ENCODE measurements around the gene CEND1. TPM values are rescaled to one million over a fixed set of nuclear protein-coding genes. Genes with fewer than 3 reads are reported as not detected.

Gene CEND1
- total RNA-seq (not detected in 2 replicates), polyA plus RNA-seq (0.39 TPM in 1 of 2 replicates, not detected in the other)

DNA sequence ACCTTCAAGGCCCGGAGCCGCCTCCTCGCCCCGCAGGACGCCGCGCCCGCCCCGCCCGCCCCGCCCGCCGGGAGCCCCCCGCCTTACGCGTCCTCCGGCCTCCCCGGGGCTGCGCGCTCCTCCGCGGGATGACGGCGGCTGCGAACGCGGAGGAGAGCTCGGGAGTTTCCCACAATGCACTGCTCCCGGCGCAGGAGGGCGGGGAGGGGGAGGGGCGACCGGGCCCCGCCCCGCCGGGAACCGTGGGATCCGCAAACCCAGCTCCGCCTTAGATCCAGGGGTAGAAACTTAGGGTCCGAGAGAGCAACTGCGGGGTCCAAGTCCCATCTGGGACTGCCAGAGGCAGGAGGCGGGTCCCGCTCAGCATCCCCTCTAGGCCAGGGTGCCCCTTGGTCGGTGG is at the start of gene CEND1:
CEND1 (minus strand) TSS at position 148 of the 400 bp plus-strand sequence. CDS start 1,514 bp downstream, outside the sequence.
- Histone ChIP-seq H3K36me3 (replicated peaks; ENCODE audit: insufficient read depth, low read depth) (no peaks in the 10 kb centered on the region), H3K27ac (no peak within 1 kb of the TSS), H3K79me2 (no peaks in the 10 kb centered on the region), H3K4me1 (ENCODE audit: insufficient read depth) (no peaks in the 10 kb centered on the region), H3K9me3 (ENCODE audit: low read depth) (no peaks in the 10 kb centered on the region), H3K4me2 (peak within 1 kb of the TSS; percentile 17), H3K4me3 (no peak within 1 kb of the TSS), H3K9me2 (replicated peaks; ENCODE audit: insufficient read depth) (no peaks in the 10 kb centered on the region), H4K20me1 (ENCODE audit: insufficient read depth, poor library complexity, severe bottlenecking) (no peaks in the 10 kb centered on the region), H3K27me3 (no peaks in the 10 kb centered on the region), H2AFZ (no peak within 1 kb of the TSS)
- no peak for DNase-seq (ENCODE audit: low spot score)
- WGBS (ENCODE audit: low lambda C conversion rate, missing lambda C conversion rate) = 19% methylated on average over 29 of the region's 44 CpGs
- TF ChIP-seq, protein P1, sequence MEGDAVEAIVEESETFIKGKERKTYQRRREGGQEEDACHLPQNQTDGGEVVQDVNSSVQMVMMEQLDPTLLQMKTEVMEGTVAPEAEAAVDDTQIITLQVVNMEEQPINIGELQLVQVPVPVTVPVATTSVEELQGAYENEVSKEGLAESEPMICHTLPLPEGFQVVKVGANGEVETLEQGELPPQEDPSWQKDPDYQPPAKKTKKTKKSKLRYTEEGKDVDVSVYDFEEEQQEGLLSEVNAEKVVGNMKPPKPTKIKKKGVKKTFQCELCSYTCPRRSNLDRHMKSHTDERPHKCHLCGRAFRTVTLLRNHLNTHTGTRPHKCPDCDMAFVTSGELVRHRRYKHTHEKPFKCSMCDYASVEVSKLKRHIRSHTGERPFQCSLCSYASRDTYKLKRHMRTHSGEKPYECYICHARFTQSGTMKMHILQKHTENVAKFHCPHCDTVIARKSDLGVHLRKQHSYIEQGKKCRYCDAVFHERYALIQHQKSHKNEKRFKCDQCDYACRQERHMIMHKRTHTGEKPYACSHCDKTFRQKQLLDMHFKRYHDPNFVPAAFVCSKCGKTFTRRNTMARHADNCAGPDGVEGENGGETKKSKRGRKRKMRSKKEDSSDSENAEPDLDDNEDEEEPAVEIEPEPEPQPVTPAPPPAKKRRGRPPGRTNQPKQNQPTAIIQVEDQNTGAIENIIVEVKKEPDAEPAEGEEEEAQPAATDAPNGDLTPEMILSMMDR (IDR thresholded peaks at IDR 0.05; ENCODE audit: poor library complexity) = no peak
- no peak for TF ChIP-seq EZH2 (IDR thresholded peaks at IDR 0.05; ENCODE audit: borderline replicate concordance)
- TF ChIP-seq EZH2phosphoT487 (IDR thresholded peaks at IDR 0.05; ENCODE audit: low read depth, severe bottlenecking, unreplicated experiment) = no peak

DNA sequence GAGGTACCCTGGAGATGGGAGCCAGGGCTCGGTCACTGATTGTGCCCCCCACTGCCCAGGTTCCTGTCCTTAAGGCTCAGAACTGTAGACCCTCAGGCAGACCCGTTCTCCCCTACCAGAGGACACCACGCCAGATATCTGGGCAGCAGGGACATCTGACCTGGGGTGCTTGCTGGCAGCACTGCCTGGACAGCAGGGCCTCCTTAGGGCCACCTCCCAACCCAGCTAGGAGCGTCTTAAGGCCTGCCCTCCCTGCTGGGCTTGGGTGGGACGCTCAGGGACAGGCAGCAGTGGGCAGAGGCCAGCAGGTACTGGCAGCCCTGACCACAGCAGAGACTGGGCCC is 49.4 kb upstream of the CEND1 start:
- Histone ChIP-seq H3K9me3 (ENCODE audit: low read depth) (no peaks in the 10 kb centered on the region), H3K9me2 (replicated peaks; ENCODE audit: insufficient read depth) (no peaks in the 10 kb centered on the region), H3K79me2 (peaks cover 45% of the 10 kb centered on the region), H3K4me3 (no peak overlapping the region), H2AFZ (no peak overlapping the region), H4K20me1 (ENCODE audit: insufficient read depth, poor library complexity, severe bottlenecking) (peaks cover 25% of the 10 kb centered on the region), H3K4me1 (ENCODE audit: insufficient read depth) (peaks cover 25% of the 10 kb centered on the region), H3K27me3 (no peaks in the 10 kb centered on the region), H3K4me2 (no peak overlapping the region), H3K27ac (no peak overlapping the region), H3K36me3 (replicated peaks; ENCODE audit: insufficient read depth, low read depth) (no peaks in the 10 kb centered on the region)
- DNase-seq (ENCODE audit: low spot score) = no peak
- WGBS (ENCODE audit: low lambda C conversion rate, missing lambda C conversion rate) = 89% methylated on average over 5 of the region's 5 CpGs
- no peak for TF ChIP-seq EZH2 (IDR thresholded peaks at IDR 0.05; ENCODE audit: borderline replicate concordance)
- TF ChIP-seq, protein P1 (IDR thresholded peaks at IDR 0.05; ENCODE audit: poor library complexity) = no peak
- no peak for TF ChIP-seq EZH2phosphoT487 (IDR thresholded peaks at IDR 0.05; ENCODE audit: low read depth, severe bottlenecking, unreplicated experiment)

- no peak for DNase-seq (ENCODE audit: low spot score)
- TF ChIP-seq, protein P1 (IDR thresholded peaks at IDR 0.05; ENCODE audit: poor library complexity) = no peak
- TF ChIP-seq EZH2 (IDR thresholded peaks at IDR 0.05; ENCODE audit: borderline replicate concordance) (no peak), EZH2phosphoT487 (IDR thresholded peaks at IDR 0.05; ENCODE audit: low read depth, severe bottlenecking, unreplicated experiment) (no peak)
- Histone ChIP-seq H3K9me3 (ENCODE audit: low read depth) (no peaks in the 10 kb centered on the region), H3K9me2 (replicated peaks; ENCODE audit: insufficient read depth) (no peaks in the 10 kb centered on the region), H3K4me1 (ENCODE audit: insufficient read depth) (peaks cover 25% of the 10 kb centered on the region), H4K20me1 (ENCODE audit: insufficient read depth, poor library complexity, severe bottlenecking) (peaks cover 31% of the 10 kb centered on the region), H2AFZ (no peak overlapping the region), H3K4me2 (no peak overlapping the region), H3K27me3 (no peaks in the 10 kb centered on the region), H3K79me2 (peaks cover 51% of the 10 kb centered on the region), H3K27ac (no peak overlapping the region), H3K4me3 (no peak overlapping the region), H3K36me3 (replicated peaks; ENCODE audit: insufficient read depth, low read depth) (no peaks in the 10 kb centered on the region)
- WGBS (ENCODE audit: low lambda C conversion rate, missing lambda C conversion rate) = 75% methylated on average over 15 of the region's 17 CpGs
Observed at GRCh38 chr11:838441-839279, 48.8 kb upstream of the CEND1 start.

Data from hepatocyte (in vitro differentiated cells).